Activated gamma-delta T cell treated with anti-CD3 and anti-CD28 coated beads, Interleukin-2, amount 50 U/mL, for 16 hours (primary cell): ENCODE results near the gene FBXW7.

Experiments
- DNase-seq: peaks from one replicate; pipeline ENCODE4 v3.0.0-alpha.2; 2020; ENCODE audit warnings: low read depth

The FBXW7 gene

DNA sequence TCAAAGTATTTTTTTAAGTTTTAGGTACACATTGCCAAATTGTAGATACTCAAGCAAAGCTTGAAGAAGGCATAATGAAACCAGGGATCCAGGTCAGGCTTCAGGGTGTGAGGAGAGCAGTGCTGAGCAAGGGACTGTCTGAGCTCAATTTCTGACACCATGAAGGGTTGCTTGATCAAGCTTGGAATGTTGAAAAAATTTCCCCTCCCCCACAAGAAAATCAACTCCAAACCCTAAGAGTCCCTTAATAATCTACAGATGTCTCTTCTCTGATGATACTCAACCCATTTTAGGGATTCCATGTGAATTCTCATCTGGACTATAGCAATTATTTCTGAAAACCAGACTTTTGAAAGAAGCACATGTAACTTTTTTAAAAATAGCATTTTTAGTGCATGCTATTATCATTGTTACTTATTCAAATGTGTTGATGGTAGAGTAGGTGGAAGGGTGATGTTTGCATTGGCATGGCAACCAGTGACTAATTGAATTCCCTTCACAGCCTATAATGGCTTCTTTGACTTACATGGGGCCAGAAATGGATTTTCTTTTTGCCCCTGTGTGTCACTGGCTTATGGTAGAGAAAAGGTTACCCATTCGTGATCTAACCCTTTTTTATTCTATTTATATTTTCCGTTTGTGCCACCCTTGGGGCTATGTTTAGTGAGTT, 252.0 kb downstream of the FBXW7 start:
- no peak for DNase-seq

DNA sequence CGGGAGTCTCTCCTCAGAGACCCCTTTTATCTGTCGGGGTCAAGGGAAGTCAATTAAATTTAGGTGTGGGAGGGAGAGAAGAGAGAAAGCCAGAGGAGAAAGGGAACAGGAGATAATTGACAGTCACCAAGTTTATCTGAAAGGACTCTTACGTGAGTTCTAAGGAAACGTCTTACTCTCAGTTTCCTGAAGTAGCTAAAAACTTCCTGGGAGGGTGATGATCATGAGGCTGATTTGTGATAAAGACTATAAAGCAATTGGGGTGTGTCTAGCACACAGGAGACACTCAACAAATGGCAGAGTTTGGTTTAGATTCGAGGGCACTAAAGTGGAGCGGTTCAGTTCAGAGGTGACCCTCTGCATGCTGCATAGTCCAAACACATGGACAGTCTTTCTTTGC, 254.1 kb downstream of the FBXW7 start:
- no peak for DNase-seq

DNA sequence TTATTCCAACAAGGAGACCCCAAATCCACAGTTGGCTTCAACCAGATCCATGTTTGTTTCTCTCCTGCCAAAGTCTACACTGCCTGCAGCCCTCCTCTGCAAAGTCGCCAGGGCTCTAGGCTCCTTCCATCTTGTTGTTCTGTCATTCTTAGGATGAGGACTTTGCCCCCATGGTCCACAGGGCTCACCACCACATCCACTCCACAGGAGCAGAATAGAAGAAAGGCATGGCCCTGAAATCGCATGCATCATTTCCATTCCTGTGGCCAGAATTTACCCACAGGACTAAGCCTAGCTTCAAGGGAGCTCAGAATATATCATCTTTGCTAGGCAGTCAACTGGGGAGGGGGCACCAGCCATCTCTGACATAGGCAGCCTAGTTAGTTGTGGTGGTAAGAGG, 254.7 kb downstream of the FBXW7 start:
- DNase-seq: no peak

DNA sequence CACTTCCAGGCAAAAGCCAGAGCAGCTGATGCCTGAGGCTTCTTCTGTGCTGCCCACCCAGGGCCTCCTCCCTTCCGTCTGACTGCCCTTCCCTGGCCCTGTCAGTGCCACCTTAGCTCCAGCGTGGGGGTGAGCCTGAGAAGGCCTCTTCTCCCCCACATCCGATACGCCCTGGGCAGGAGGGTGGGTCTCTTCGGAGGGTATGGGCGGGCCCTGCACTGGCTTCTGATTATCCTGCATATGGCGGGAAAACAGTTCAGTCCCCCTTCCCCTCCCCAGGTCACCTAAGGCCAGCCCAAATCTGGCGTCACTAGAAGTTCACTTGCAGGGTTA, 256.7 kb downstream of the FBXW7 start:
- no peak for DNase-seq

DNA sequence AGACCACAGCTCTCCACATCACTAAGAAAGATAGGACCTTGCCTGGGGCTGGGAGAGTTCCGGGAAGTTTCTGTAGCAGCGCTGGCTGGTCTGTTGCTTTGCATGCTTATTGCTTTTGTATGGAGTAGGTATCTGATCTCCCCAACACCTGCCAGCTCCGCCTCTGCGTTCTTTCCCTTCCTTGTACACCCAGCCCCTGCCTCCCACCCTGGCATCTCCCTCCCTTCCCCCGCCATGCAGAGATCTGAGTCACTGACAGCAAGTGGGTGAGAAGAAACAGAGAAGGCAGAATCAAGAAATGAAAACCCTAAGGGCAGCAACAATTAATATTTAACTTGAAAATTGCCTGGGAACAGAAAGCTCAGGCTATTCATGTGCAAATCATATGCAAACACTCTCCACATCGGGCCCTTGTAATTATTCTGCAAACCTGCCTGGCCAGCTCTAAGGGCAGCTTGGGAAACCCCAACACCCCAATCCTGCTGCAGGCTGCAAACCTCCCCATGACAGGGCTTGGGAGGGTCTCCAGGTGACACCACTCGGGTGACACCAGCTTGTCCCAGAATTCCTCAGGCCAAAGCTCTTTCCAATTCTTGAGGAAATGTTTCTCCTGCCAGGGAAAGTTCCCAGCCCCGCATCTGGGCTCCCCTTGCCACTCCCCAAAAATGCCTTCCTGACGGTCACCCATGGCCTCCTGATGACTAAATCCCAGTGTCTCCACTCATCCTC, 257.2 kb downstream of the FBXW7 start:
- no peak for DNase-seq

DNA sequence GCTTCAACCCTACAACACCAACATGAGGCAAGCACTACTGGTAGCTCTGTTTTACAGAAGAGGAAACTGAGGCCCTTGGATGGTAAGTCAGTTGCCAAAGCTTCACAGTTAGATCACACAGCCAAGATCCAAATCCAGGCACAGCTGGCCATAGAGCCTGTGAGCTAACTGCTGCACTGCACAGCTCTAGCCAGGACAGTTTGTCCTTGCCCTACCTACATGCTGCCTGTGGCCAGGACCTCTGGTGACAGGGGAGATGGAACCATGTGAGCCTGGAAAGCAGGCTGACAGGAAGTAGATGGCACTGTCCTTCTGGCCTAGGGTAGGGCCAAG, 257.8 kb downstream of the FBXW7 start:
- no peak for DNase-seq

DNA sequence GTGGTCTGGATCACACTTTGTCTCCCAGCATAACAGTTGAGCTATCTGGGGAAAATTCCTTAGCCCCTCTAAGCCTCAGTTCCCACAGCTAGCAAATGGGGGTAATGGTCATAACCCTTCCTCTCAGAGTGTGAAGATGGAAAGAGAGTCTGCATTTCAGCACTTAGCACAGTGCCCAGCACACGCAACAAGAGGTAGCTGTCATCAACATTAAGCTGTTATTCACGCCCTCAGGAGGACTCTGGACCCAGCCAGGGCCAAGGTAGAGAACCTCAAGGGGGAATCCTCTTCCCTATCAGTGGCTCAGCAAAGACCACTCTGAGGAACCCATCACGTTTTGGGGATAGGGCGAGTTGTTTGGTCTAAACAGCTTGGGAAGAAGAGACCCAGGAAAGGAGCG, 258.6 kb downstream of the FBXW7 start:
- DNase-seq: no peak

DNA sequence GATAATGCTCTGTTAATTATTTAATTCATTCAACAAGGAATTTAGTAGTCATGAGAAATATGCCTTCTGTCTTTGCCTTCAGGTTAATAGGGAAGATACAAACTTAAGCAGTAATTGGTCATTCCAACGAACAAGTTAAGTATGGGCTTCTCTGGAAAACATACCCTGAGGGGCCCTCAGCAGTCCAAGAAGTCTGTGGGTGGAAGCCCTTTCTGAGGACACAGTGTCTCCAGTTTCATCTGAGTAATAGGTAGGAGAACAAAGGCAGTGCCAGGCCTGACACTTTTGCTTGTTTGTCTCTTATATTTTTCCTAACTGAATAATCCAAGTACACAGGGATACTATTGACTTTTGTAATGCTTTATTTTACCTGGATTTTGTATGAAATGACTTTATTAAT, 262.5 kb downstream of the FBXW7 start:
- no peak for DNase-seq
